Measurements from ENCODE around the gene KDM7A.
"Not testable (repeated sequence)": the region's sequence is repeated elsewhere in the genome, so short reads cannot be mapped to it uniquely, and the experiment has no call there.

The KDM7A gene

GRCh38 chr7:140200061-140200989 is 23.5 kb upstream of the KDM7A start:
- DNase-seq: no peak

- no peak for DNase-seq
These were observed 21.2 kb upstream of the KDM7A start for GRCh38 chr7:140197938-140198337.

- no peak for DNase-seq
These were observed 20.6 kb upstream of the KDM7A start for GRCh38 chr7:140197218-140197890.

GRCh38 chr7:140196361-140197217 is 19.8 kb upstream of the KDM7A start:
- DNase-seq: no peak

GRCh38 chr7:140195859-140196258 is 19.1 kb upstream of the KDM7A start:
- no peak for DNase-seq

- DNase-seq: no peak
These were observed 15.8 kb upstream of the KDM7A start for GRCh38 chr7:140192620-140193019.

GRCh38 chr7:140192176-140192575 is 15.4 kb upstream of the KDM7A start:
- no peak for DNase-seq

- DNase-seq: no peak
These were observed 13.8 kb upstream of the KDM7A start for GRCh38 chr7:140190588-140190987.

- DNase-seq: no peak
These were observed 13.1 kb upstream of the KDM7A start for GRCh38 chr7:140189917-140190316.

- DNase-seq: no peak
These were observed 6.1 kb upstream of the KDM7A start for GRCh38 chr7:140182917-140183316.

GRCh38 chr7:140179339-140179738 is 2.6 kb upstream of the KDM7A start:
- DNase-seq: no peak

- DNase-seq: no peak
These were observed 571 bp downstream of the KDM7A start for GRCh38 chr7:140176122-140176701.

GRCh38 chr7:140175221-140176121 is 1.3 kb downstream of the KDM7A start:
- peak; percentile 96 for DNase-seq

- no peak for DNase-seq
These were observed 2.6 kb downstream of the KDM7A start for GRCh38 chr7:140174217-140174616.

- DNase-seq: no peak
These were observed 6.4 kb downstream of the KDM7A start for GRCh38 chr7:140170375-140170774.

GRCh38 chr7:140168816-140169215 is 8.0 kb downstream of the KDM7A start:
- DNase-seq: no peak

GRCh38 chr7:140165422-140165821 is 11.4 kb downstream of the KDM7A start:
- DNase-seq: no peak

- DNase-seq: not testable (repeated sequence)
These were observed 14.7 kb downstream of the KDM7A start for GRCh38 chr7:140162081-140162480.

GRCh38 chr7:140161047-140161446 is 15.7 kb downstream of the KDM7A start:
- DNase-seq: no peak

- DNase-seq: no peak
These were observed 16.5 kb downstream of the KDM7A start for GRCh38 chr7:140160308-140160707.

- DNase-seq: no peak
These were observed 17.3 kb downstream of the KDM7A start for GRCh38 chr7:140159497-140159896.
